ENCODE results near the gene NTN5. TPM values are rescaled to one million over a fixed set of nuclear protein-coding genes. Genes with fewer than 3 reads are reported as not detected.
A peak's percentile ranks its signal among the peaks of the same experiment; 100 is the strongest.

NTN5 gene
- total RNA-seq, 2 experiments from 2014 or later, result 1.8 to 2.3 TPM

DNA sequence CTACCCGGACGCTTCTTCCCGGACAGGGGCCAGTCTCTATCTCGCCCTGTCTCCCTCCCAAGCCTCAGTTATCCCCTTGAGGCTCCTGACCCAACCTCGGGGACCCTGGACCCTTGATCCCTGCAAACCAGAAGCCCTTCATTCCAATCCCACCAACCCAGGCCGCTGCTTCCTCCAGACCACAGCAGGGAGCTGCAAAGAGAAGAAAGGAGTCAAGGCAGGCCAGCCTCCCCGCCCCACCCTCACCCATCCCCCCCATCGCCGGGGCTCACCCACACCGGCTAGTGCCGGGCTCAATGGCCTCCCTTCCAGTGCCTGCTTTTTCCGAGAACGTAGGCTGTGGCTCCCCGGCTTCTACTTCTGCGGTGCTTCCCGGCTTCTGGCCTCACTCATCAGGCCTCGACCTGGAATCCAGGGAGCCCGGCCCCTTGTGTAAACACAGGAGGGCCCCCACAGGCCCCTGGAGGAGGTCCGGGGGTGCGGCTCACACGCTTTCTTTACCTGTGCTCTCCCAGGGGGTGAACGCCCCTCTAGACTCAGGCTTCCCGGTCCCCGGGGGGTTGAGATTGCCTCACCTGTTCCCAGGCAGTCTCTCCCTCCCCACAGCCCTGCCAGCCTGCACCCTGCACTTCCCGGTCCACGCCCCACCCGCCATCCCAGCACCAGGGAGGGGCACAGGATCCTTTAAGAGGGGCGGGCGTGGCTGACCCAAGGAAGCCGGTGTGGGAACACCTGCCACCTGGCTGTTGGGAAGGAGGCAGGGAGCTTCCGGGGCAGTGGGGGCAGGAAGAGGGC, 58.2 kb downstream of the NTN5 start, which contains the start of gene FAM83E:
TSS of gene FAM83E (minus strand) at position 641 of the 795 bp plus-strand sequence. CDS start 1,704 bp downstream, outside the sequence.
- Mint-ChIP-seq H3K9me3 (no peaks in the 10 kb centered on the region), H3K27me3 (no peaks in the 10 kb centered on the region), H3K27ac (peak within 1 kb of the TSS; percentile 26), H3K36me3 (peaks cover 21% of the 10 kb centered on the region), H3K4me1 (peaks cover 15% of the 10 kb centered on the region), H3K4me3 (no peak within 1 kb of the TSS)
- DNase-seq (peak; percentile 32), ATAC-seq (ENCODE audit: low read depth) (no peak)
- POLR2A ChIA-PET, result interaction anchor here (1.0 kb wide), 1 partner anchor 9 kb away, joined by 3 read pairs; no protein-coding TSS in a partner anchor

GRCh38 chr19:48613852-48614435, 58.9 kb downstream of the NTN5 start:
- no peaks in the 10 kb centered on the region for H3K9me3 Mint-ChIP-seq
- no peak for ATAC-seq (ENCODE audit: low read depth)
- peaks cover 15% of the 10 kb centered on the region for H3K4me1 Mint-ChIP-seq
- H3K4me3 Mint-ChIP-seq, result no peak overlapping the region
- no peaks in the 10 kb centered on the region for H3K27me3 Mint-ChIP-seq
- peak overlapping the region; percentile 26 for H3K27ac Mint-ChIP-seq
- POLR2A ChIA-PET, result interaction anchor here (0.6 to 1.0 kb wide), 2 partner anchors 10 to 13 kb away, joined by 3 to 8 read pairs; no protein-coding TSS in a partner anchor
- H3K36me3 Mint-ChIP-seq, result peaks cover 19% of the 10 kb centered on the region
- DNase-seq, result peak; percentile 34

DNA sequence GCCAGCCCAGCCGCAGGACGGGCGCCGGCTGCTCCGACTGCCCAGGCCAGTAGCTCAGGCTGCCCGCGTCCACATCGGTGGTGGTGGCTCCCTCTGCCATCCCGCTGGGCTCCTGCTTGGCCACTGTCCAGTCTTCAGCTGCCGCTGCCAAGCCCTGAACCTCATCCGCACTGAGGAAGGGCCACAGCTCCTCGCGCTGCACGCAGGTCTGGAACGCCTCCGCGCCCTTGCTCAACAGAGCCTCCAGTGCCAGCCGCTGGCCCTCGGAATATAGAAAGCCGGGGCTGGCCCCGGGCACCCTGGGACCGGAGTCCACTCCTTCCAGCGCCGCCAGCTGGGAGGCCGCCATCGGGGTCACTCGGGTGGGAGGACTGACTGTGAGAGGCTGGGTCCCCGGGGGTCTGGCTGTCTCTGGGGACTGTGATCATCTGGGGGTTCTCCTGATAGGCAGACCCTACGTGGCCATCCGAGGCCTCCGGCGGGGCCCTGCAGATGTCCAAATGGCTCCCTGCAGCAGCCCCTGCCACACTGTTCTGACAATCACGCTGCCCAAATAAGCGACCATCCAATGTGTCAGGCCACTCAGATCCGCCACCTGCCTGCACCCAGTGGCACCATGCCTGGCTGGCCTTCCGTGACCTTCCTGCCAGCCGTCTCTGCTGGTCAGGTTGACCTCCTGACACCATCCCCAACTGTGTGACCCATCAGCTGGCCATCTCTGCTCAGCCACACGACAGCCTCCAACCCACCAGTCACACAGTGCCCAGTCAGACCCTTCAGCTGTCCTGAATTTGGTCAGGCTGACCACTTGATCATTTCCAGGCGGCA, 59.6 kb downstream of the NTN5 start:
- Mint-ChIP-seq H3K36me3 (peaks cover 14% of the 10 kb centered on the region), H3K9me3 (no peaks in the 10 kb centered on the region), H3K27ac (no peak overlapping the region), H3K4me3 (no peak overlapping the region), H3K4me1 (peaks cover 18% of the 10 kb centered on the region), H3K27me3 (no peaks in the 10 kb centered on the region)
- POLR2A ChIA-PET, result interaction anchor here (0.6 to 1.1 kb wide), 2 partner anchors 14 to 23 kb away, joined by 3 to 8 read pairs; partner anchors contain the start of gene DBP
- no peak for ATAC-seq (ENCODE audit: low read depth)
- peak; percentile 29 for DNase-seq

GRCh38 chr19:48611872-48612271, 60.9 kb downstream of the NTN5 start:
- DNase-seq, result no peak
- POLR2A ChIA-PET, result interaction anchor here (1.1 kb wide), 1 partner anchor 25 kb away, joined by 3 read pairs; the partner anchor contains the start of gene DBP

More at GRCh38 chr19:48611872-48612271, 60.9 kb downstream of the NTN5 start:
- no peaks in the 10 kb centered on the region for H3K27me3 Mint-ChIP-seq
- no peak overlapping the region for H3K27ac Mint-ChIP-seq
- peaks cover 14% of the 10 kb centered on the region for H3K4me1 Mint-ChIP-seq
- no peaks in the 10 kb centered on the region for H3K9me3 Mint-ChIP-seq
- no peak overlapping the region for H3K4me3 Mint-ChIP-seq
- no peak for ATAC-seq (ENCODE audit: low read depth)
- H3K36me3 Mint-ChIP-seq, result peaks cover 8% of the 10 kb centered on the region

Other genes starting within 250 kb of the NTN5 start
- 10 to 100 TPM; 31.3 to 36.0 TPM for gene GRWD1, start 227.0 kb downstream of the NTN5 start, total RNA-seq
- 1 to 10 TPM; 1.4 TPM for gene KCNJ14, start 217.4 kb downstream of the NTN5 start, total RNA-seq
- gene CYTH2, start 203.6 kb downstream of the NTN5 start, total RNA-seq, result 10 to 100 TPM; 57.6 to 59.1 TPM
- gene LMTK3, start 161.2 kb downstream of the NTN5 start, total RNA-seq, result 10 to 100 TPM; 10.2 to 12.8 TPM
- not detected for gene SULT2B1, start 120.8 kb downstream of the NTN5 start, total RNA-seq
- gene SPACA4, start 66.3 kb downstream of the NTN5 start, total RNA-seq, result not detected
- 1 to 10 TPM; 2.7 to 3.6 TPM for gene FAM83E, start 57.9 kb downstream of the NTN5 start, total RNA-seq
- 1,000 to 10,000 TPM; 1,565 to 1,587 TPM for gene RPL18, start 53.8 kb downstream of the NTN5 start, total RNA-seq
- 10 to 100 TPM; 31.4 to 31.8 TPM for gene SPHK2, start 53.5 kb downstream of the NTN5 start, total RNA-seq
- 10 to 100 TPM; 34.0 to 34.8 TPM for gene DBP, start 35.6 kb downstream of the NTN5 start, total RNA-seq
- 10 to 100 TPM in 1 of 2 experiments, 1 to 10 TPM in 1; 9.7 to 10.4 TPM for gene CA11, start 26.8 kb downstream of the NTN5 start, total RNA-seq
- not detected for gene FUT2, start 23.0 kb upstream of the NTN5 start, total RNA-seq
- gene MAMSTR, start 46.7 kb upstream of the NTN5 start, total RNA-seq, result 1 to 10 TPM; 1.5 to 2.1 TPM
- not detected for gene RASIP1, start 67.6 kb upstream of the NTN5 start, total RNA-seq
- not detected for gene IZUMO1, start 73.9 kb upstream of the NTN5 start, total RNA-seq
- under 1 TPM; 0.14 to 0.22 TPM for gene FUT1, start 79.6 kb upstream of the NTN5 start, total RNA-seq
- gene FGF21, start 82.5 kb upstream of the NTN5 start, total RNA-seq, result not detected
- gene BCAT2, start 138.0 kb upstream of the NTN5 start, total RNA-seq, result 10 to 100 TPM; 40.6 to 43.9 TPM
- gene HSD17B14, start 163.5 kb upstream of the NTN5 start, total RNA-seq, result 1 to 10 TPM; 2.6 to 3.3 TPM
- gene PLEKHA4, start 195.6 kb upstream of the NTN5 start, total RNA-seq, result 1 to 10 TPM; 4.0 to 7.0 TPM
- 10 to 100 TPM; 82.8 to 83.9 TPM for gene PPP1R15A, start 199.4 kb upstream of the NTN5 start, total RNA-seq
- under 1 TPM in 1 of 2 experiments, not detected in 1; 0.17 TPM for gene TULP2, start 225.7 kb upstream of the NTN5 start, total RNA-seq
- 100 to 1,000 TPM; 203 to 214 TPM for gene NUCB1, start 227.3 kb upstream of the NTN5 start, total RNA-seq